ENCODE results near the gene C9.

GRCh38 chr5:39411985-39412384 is 47.7 kb upstream of the C9 start:
- TF ChIP-seq CTCF (IDR thresholded peaks at IDR 0.05) (no peak), EZH2 (IDR thresholded peaks at IDR 0.05; ENCODE audit: borderline replicate concordance, insufficient read depth, low read depth, low read length, poor library complexity, severe bottlenecking) (no peak)
